Kidney epithelial cell (primary cell): ENCODE results near the gene NTM. TPM values are rescaled to one million over a fixed set of nuclear protein-coding genes. Genes with fewer than 3 reads are reported as not detected.

Experiments used
- DNase-seq: peaks from one replicate; pipeline ENCODE4 v3.0.0-alpha.2; 2010; ENCODE audit warnings: low read depth
- H3K27me3 ChIP-seq: 2 replicates; pipeline ENCODE4 v1.6.0; 2011; ENCODE audit warnings: low read length; ENCODE audit not compliant: control insufficient read depth, insufficient read depth
- H3K36me3 ChIP-seq: 2 replicates; pipeline ENCODE4 v1.5.1; 2011; ENCODE audit warnings: low read length; ENCODE audit not compliant: control insufficient read depth, insufficient read depth
- H3K4me3 ChIP-seq: 2 replicates; pipeline ENCODE4 v1.5.1; 2011; ENCODE audit warnings: low read depth, mild to moderate bottlenecking, control low read depth, low read length
- total RNA-seq: library from RNA; depleted of rRNA; stranded (reverse); fragments of >200 nt; gene quantifications from 2 replicates; pipeline ENCODE4 v1.2.3, GENCODE V29; 2015
- TF ChIP-seq, protein P1 (sequence below): IDR thresholded peaks from 2 replicates; pipeline ENCODE4 v1.5.1; 2011; ENCODE audit warnings: mild to moderate bottlenecking, moderate library complexity, low read length, control low read depth, inconsistent platforms; ENCODE audit not compliant: insufficient read depth, poor library complexity, severe bottlenecking

Gene NTM
- total RNA-seq, 1 donor from 2014 or later: 111 TPM

DNA sequence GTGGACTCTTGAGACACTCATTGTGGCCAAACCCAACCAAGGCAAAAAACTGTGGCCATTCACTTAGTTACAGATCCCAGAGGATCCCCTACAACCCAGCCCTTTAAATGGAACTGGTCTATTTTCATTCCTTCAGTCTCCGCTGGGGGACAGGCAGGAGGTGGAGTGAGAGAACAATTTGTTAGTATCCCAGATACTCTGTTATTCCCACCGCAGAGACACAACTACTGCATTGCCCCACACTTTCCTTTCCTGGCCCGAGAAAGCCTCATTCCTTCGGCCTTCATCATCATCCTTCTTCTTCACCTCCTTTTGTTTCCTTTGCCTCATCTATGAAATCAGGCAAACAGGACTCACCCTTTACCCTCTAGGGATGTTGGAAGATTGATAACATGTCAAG lies 191.1 kb downstream of the NTM start:
- DNase-seq: no peak
- Histone ChIP-seq H3K27me3 (no peaks in the 10 kb centered on the region), H3K36me3 (no peaks in the 10 kb centered on the region), H3K4me3 (no peak overlapping the region)
- TF ChIP-seq, protein P1, sequence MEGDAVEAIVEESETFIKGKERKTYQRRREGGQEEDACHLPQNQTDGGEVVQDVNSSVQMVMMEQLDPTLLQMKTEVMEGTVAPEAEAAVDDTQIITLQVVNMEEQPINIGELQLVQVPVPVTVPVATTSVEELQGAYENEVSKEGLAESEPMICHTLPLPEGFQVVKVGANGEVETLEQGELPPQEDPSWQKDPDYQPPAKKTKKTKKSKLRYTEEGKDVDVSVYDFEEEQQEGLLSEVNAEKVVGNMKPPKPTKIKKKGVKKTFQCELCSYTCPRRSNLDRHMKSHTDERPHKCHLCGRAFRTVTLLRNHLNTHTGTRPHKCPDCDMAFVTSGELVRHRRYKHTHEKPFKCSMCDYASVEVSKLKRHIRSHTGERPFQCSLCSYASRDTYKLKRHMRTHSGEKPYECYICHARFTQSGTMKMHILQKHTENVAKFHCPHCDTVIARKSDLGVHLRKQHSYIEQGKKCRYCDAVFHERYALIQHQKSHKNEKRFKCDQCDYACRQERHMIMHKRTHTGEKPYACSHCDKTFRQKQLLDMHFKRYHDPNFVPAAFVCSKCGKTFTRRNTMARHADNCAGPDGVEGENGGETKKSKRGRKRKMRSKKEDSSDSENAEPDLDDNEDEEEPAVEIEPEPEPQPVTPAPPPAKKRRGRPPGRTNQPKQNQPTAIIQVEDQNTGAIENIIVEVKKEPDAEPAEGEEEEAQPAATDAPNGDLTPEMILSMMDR: no peak

DNA sequence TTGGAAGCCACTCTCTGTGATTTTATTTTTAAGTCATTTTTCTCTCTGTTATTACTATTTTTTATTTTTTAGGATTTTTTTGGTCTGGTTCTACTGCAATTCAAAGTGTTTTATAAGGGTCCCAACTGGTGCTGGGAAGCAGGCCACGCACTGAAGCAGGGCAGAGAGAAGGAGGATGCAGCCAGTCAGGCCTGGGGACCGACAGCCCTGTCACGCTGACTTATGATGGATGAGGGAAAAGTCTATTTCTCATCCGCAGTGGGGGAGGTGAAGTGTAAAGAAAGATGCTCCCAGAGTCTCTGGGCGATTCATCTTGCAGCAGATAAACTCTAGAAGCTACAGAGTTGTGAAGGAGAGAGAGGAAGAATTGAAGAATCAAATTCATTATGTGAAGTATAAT lies 191.6 kb downstream of the NTM start:
- no peak for DNase-seq
- Histone ChIP-seq H3K36me3 (no peaks in the 10 kb centered on the region), H3K27me3 (no peaks in the 10 kb centered on the region), H3K4me3 (no peak overlapping the region)
- TF ChIP-seq, protein P1: no peak

DNA sequence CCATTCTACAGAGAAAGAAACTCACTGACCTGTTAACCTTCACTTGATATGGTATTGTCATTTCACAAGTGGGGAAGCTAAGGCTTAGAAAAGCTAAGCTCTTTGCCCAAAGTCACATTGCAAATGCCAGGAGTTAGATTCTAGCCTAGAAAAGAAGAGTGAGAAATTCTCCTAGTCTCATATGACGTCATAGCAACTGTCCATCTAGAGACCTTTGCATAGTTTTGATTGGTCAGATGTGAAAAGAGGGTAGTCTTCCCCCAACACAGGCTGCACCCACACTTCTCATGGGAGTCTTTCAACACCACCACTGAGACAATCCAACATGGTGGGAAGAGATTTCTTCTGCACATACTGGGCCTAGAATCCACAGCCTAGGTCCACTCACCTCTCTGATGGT lies 197.9 kb downstream of the NTM start:
- no peak overlapping the region for H3K4me3 ChIP-seq
- no peaks in the 10 kb centered on the region for H3K27me3 ChIP-seq
- DNase-seq: no peak
- TF ChIP-seq, protein P1: no peak
- H3K36me3 ChIP-seq: no peaks in the 10 kb centered on the region

DNA sequence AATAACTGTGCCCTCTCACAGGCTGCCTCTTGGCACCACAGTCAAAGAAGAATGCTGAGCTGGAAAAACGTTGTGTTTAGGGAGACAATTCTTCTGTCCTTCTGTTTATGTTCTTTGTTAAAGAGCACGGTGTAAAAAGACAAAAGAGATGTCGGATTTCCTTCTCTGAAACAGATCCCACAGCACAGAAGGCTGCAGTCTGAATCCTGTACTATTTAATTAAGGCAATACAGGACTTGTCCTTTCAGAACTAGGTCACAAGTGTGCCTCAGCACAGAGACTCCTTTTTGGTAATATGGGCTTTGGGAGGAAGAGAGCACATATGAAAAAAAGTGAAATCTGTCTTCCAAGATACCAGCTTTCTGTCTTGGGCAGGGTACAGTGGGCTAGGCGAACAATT lies 201.2 kb downstream of the NTM start:
- no peaks in the 10 kb centered on the region for H3K36me3 ChIP-seq
- no peak for DNase-seq
- H3K4me3 ChIP-seq: no peak overlapping the region
- TF ChIP-seq, protein P1: no peak
- H3K27me3 ChIP-seq: no peaks in the 10 kb centered on the region

DNA sequence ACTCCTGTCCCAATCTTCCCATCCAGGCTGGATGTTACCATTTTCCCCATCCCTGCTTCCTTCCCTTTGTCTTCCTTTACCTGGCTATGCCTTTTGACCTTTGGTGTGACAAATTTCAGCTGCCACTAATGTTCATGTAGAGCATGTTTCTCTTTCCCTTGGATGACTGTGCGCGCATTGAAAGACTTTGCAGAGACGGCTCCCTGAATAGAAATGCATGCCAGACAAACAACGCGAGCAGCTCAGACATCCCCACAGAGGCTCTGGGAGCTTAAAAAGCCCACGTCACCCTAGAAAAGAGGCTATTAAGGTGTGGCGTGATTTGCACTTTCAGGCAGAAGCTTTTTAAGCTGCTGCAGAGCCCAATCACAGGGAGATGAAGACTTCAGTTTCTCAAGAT lies 202.0 kb downstream of the NTM start:
- TF ChIP-seq, protein P1: no peak
- no peak for DNase-seq
- no peak overlapping the region for H3K4me3 ChIP-seq
- H3K27me3 ChIP-seq: no peaks in the 10 kb centered on the region
- H3K36me3 ChIP-seq: no peaks in the 10 kb centered on the region

DNA sequence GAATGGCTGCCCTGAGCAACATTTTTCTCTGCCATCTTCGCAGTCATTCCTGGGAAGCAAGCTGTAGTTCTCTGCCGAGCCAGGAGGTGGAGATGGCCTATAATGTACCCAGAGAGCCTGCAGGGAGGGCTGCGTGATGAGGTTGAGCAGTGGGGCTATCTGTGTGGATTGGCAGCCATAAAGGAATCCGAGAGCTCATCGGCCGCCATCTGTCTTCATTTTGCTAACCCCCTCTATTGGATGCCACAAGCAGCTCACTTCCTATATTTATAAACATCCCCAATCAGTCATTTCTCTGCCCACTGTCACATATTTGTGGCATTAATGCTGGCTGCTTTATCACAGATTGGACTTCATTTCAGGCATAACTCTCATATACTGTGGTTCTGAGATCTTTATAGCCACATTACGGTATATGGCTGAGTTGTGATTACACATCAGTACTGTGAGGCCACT lies 209.5 kb downstream of the NTM start:
- no peaks in the 10 kb centered on the region for H3K36me3 ChIP-seq
- no peaks in the 10 kb centered on the region for H3K27me3 ChIP-seq
- H3K4me3 ChIP-seq: no peak overlapping the region
- no peak for DNase-seq
- TF ChIP-seq, protein P1: peak; percentile 58
